ENCODE results near the gene TXNL4A. TPM values are rescaled to one million over a fixed set of nuclear protein-coding genes. Genes with fewer than 3 reads are reported as not detected.
"Not testable (repeated sequence)": the region's sequence is repeated elsewhere in the genome, so short reads cannot be mapped to it uniquely, and the experiment has no call there.

TXNL4A gene
- total RNA-seq, 4 donors from 2014 or later, result 20.8 to 43.2 (median 32.5) TPM

- DNase-seq, result peak; percentile 89
- peak in 5 of 6 experiments; percentile 44 to 68 (median 65) for TF ChIP-seq CTCF (IDR thresholded peaks at IDR 0.05)
- TF ChIP-seq POLR2A (IDR thresholded peaks at IDR 0.05), result peak in 3 of 4 donors; percentile 51 to 77 (median 63)
- 0% methylated on average over 18 to 25 of the region's 99 CpGs for WGBS, 2 donors
- Histone ChIP-seq H3K4me1 (peaks cover 4 to 24% (median 9%) of the 10 kb centered on the region in 3 donors), H3K27me3 (no peaks in the 10 kb centered on the region), H3K4me3 (peak within 1 kb of the TSS; percentile 59 to 81 (median 72)), H3K27ac (peak within 1 kb of the TSS; percentile 89 to 98 (median 94)), H3K9me3 (no peaks in the 10 kb centered on the region), H3K36me3 (peaks cover 0 to 24% (median 7%) of the 10 kb centered on the region in 3 donors)
- intact Hi-C loops (cut with DNase I), result loop anchor here (10.0 kb wide), 1 partner anchor 349 kb away; no protein-coding TSS in a partner anchor
Observed at GRCh38 chr18:80034068-80034851, 45.9 kb upstream of the TXNL4A start, which contains the start of gene RBFA. Gene RBFA (plus strand): TSS chr18:80034434. CDS start chr18:80034496, 62 bp downstream.

GRCh38 chr18:80033181-80034067 lies 45.1 kb upstream of the TXNL4A start:
- Histone ChIP-seq H3K4me1 (peaks cover 4 to 24% (median 9%) of the 10 kb centered on the region in 3 donors), H3K27ac (peak overlapping the region; percentile 89 to 98 (median 94)), H3K9me3 (no peaks in the 10 kb centered on the region), H3K36me3 (peaks cover 0 to 16% (median 0%) of the 10 kb centered on the region in 3 donors), H3K27me3 (no peaks in the 10 kb centered on the region), H3K4me3 (peak overlapping the region; percentile 44 to 81 (median 60))
- peak; percentile 76 for DNase-seq
- WGBS, 2 donors, result 2 to 11% methylated on average over 15 to 29 of the region's 90 CpGs
- peak in 3 of 4 donors; percentile 32 to 73 (median 68) for TF ChIP-seq POLR2A (IDR thresholded peaks at IDR 0.05)
- TF ChIP-seq CTCF (IDR thresholded peaks at IDR 0.05), result no peak
- intact Hi-C loops (cut with DNase I), result loop anchor here (10.0 kb wide), 1 partner anchor 349 kb away; no protein-coding TSS in a partner anchor

GRCh38 chr18:80029690-80030089 lies 41.3 kb upstream of the TXNL4A start:
- H3K27me3 ChIP-seq, result no peaks in the 10 kb centered on the region
- TF ChIP-seq CTCF (IDR thresholded peaks at IDR 0.05) (no peak), POLR2A (IDR thresholded peaks at IDR 0.05) (no peak)
- H3K4me3 ChIP-seq, result no peak overlapping the region
- peaks cover 0 to 17% (median 12%) of the 10 kb centered on the region in 3 donors for H3K9me3 ChIP-seq
- no peak overlapping the region for H3K27ac ChIP-seq
- peaks cover 0 to 10% (median 0%) of the 10 kb centered on the region in 3 donors for H3K36me3 ChIP-seq
- WGBS, 2 donors, result 94 to 100% methylated on average over 1 of the region's 1 CpG
- intact Hi-C loops (cut with DNase I), result loop anchor here (10.0 kb wide), 1 partner anchor 345 kb away; no protein-coding TSS in a partner anchor
- H3K4me1 ChIP-seq, result peaks cover 0 to 9% (median 0%) of the 10 kb centered on the region in 3 donors
- DNase-seq, result no peak

GRCh38 chr18:80027719-80028118 lies 39.4 kb upstream of the TXNL4A start:
- H3K9me3 ChIP-seq, result peaks cover 3 to 37% (median 31%) of the 10 kb centered on the region in 3 donors

GRCh38 chr18:80026363-80026762 lies 38.0 kb upstream of the TXNL4A start:
- peaks cover 8 to 50% (median 45%) of the 10 kb centered on the region in 3 donors for H3K9me3 ChIP-seq
- H3K27me3 ChIP-seq, result no peaks in the 10 kb centered on the region
- WGBS, 2 donors, result 84 to 86% methylated on average over 7 of the region's 7 CpGs
- peaks cover 0 to 19% (median 0%) of the 10 kb centered on the region in 3 donors for H3K36me3 ChIP-seq
- H3K4me3 ChIP-seq, result no peak overlapping the region
- DNase-seq, result no peak
- TF ChIP-seq CTCF (IDR thresholded peaks at IDR 0.05) (no peak), POLR2A (IDR thresholded peaks at IDR 0.05) (no peak)
- H3K4me1 ChIP-seq, result no peaks in the 10 kb centered on the region
- intact Hi-C loops (cut with DNase I), result no loop called here
- H3K27ac ChIP-seq, result no peak overlapping the region

More at GRCh38 chr18:80027719-80028118, 39.4 kb upstream of the TXNL4A start:
- H3K27ac ChIP-seq; H3K4me3 ChIP-seq; intact Hi-C loops (cut with DNase I); DNase-seq; H3K27me3 ChIP-seq; H3K4me1 ChIP-seq: not testable (repeated sequence)
- peaks cover 0 to 19% (median 0%) of the 10 kb centered on the region in 3 donors for H3K36me3 ChIP-seq

Data from esophagus squamous epithelium (tissue), 5 donors.